ENCODE results near the gene HACD3.

Gene HACD3

GRCh38 chr15:65529762-65530317 lies 423 bp upstream of the HACD3 start:
- peaks cover 7% of the 10 kb centered on the region for H3K36me3 ChIP-seq (ENCODE audit: low read depth)
- peak overlapping the region; percentile 53 for H3K27ac ChIP-seq (ENCODE audit: poor library complexity, severe bottlenecking)
- DNase-seq (ENCODE audit: low spot score) (no peak), ATAC-seq (ENCODE audit: low read depth) (no peak)
- H3K4me3 ChIP-seq (ENCODE audit: severe bottlenecking), result peak overlapping the region; percentile 86
- H3K27me3 ChIP-seq (ENCODE audit: insufficient read depth, poor library complexity, severe bottlenecking), result no peaks in the 10 kb centered on the region
- peaks cover 30% of the 10 kb centered on the region for H3K4me1 ChIP-seq (ENCODE audit: insufficient read depth, poor library complexity, severe bottlenecking)
- no peaks in the 10 kb centered on the region for H3K9me3 ChIP-seq (ENCODE audit: severe bottlenecking)
- TF ChIP-seq CTCF (IDR thresholded peaks at IDR 0.05; ENCODE audit: poor library complexity, severe bottlenecking), result no peak

- TF ChIP-seq CTCF (IDR thresholded peaks at IDR 0.05; ENCODE audit: poor library complexity, severe bottlenecking), result no peak
- H3K4me3 ChIP-seq (ENCODE audit: severe bottlenecking), result no peak overlapping the region
- no peaks in the 10 kb centered on the region for H3K27me3 ChIP-seq (ENCODE audit: insufficient read depth, poor library complexity, severe bottlenecking)
- peak overlapping the region; percentile 7 for H3K27ac ChIP-seq (ENCODE audit: poor library complexity, severe bottlenecking)
- peaks cover 23% of the 10 kb centered on the region for H3K36me3 ChIP-seq (ENCODE audit: low read depth)
- H3K4me1 ChIP-seq (ENCODE audit: insufficient read depth, poor library complexity, severe bottlenecking), result peaks cover 36% of the 10 kb centered on the region
- ATAC-seq (ENCODE audit: low read depth), result peak; percentile 59
- DNase-seq (ENCODE audit: low spot score), result no peak
- no peaks in the 10 kb centered on the region for H3K9me3 ChIP-seq (ENCODE audit: severe bottlenecking)
Observed at GRCh38 chr15:65532738-65533051, 2.4 kb downstream of the HACD3 start.

GRCh38 chr15:65533057-65533756 lies 2.9 kb downstream of the HACD3 start:
- Histone ChIP-seq H3K4me1 (ENCODE audit: insufficient read depth, poor library complexity, severe bottlenecking) (peaks cover 36% of the 10 kb centered on the region), H3K9me3 (ENCODE audit: severe bottlenecking) (no peaks in the 10 kb centered on the region), H3K36me3 (ENCODE audit: low read depth) (peaks cover 25% of the 10 kb centered on the region), H3K27me3 (ENCODE audit: insufficient read depth, poor library complexity, severe bottlenecking) (no peaks in the 10 kb centered on the region), H3K27ac (ENCODE audit: poor library complexity, severe bottlenecking) (peak overlapping the region; percentile 7), H3K4me3 (ENCODE audit: severe bottlenecking) (no peak overlapping the region)
- DNase-seq (ENCODE audit: low spot score) (no peak), ATAC-seq (ENCODE audit: low read depth) (no peak)
- TF ChIP-seq CTCF (IDR thresholded peaks at IDR 0.05; ENCODE audit: poor library complexity, severe bottlenecking), result no peak

- DNase-seq (ENCODE audit: low spot score) (no peak), ATAC-seq (ENCODE audit: low read depth) (peak; percentile 37)
- Histone ChIP-seq H3K9me3 (ENCODE audit: severe bottlenecking) (no peaks in the 10 kb centered on the region), H3K27me3 (ENCODE audit: insufficient read depth, poor library complexity, severe bottlenecking) (no peaks in the 10 kb centered on the region), H3K27ac (ENCODE audit: poor library complexity, severe bottlenecking) (no peak overlapping the region), H3K4me3 (ENCODE audit: severe bottlenecking) (no peak overlapping the region), H3K36me3 (ENCODE audit: low read depth) (peaks cover 27% of the 10 kb centered on the region), H3K4me1 (ENCODE audit: insufficient read depth, poor library complexity, severe bottlenecking) (peaks cover 34% of the 10 kb centered on the region)
- no peak for TF ChIP-seq CTCF (IDR thresholded peaks at IDR 0.05; ENCODE audit: poor library complexity, severe bottlenecking)
Observed at GRCh38 chr15:65535192-65535591, 4.9 kb downstream of the HACD3 start.

GRCh38 chr15:65540314-65540713 lies 10.1 kb downstream of the HACD3 start:
- H3K36me3 ChIP-seq (ENCODE audit: low read depth), result peaks cover 19% of the 10 kb centered on the region
- H3K27me3 ChIP-seq (ENCODE audit: insufficient read depth, poor library complexity, severe bottlenecking), result no peaks in the 10 kb centered on the region
- ATAC-seq (ENCODE audit: low read depth) (no peak), DNase-seq (ENCODE audit: low spot score) (no peak)
- no peaks in the 10 kb centered on the region for H3K9me3 ChIP-seq (ENCODE audit: severe bottlenecking)
- H3K4me3 ChIP-seq (ENCODE audit: severe bottlenecking), result no peak overlapping the region
- peaks cover 1% of the 10 kb centered on the region for H3K4me1 ChIP-seq (ENCODE audit: insufficient read depth, poor library complexity, severe bottlenecking)
- no peak for TF ChIP-seq CTCF (IDR thresholded peaks at IDR 0.05; ENCODE audit: poor library complexity, severe bottlenecking)
- no peak overlapping the region for H3K27ac ChIP-seq (ENCODE audit: poor library complexity, severe bottlenecking)
